Activated CD8-positive, alpha-beta memory T cell treated with anti-CD3 and anti-CD28 coated beads for 36 hours (primary cell): ENCODE results near the gene GSG1L. TPM values are rescaled to one million over a fixed set of nuclear protein-coding genes. Genes with fewer than 3 reads are reported as not detected.

Source experiments
- CTCF ChIA-PET: fragments of 350-600 bp; sonication (Branson Sonifier 250); formaldehyde crosslinking; loops from one replicate; lab custom pipeline; 2021; ENCODE audit warnings: antibody characterized with exemption; lab: Charles Lee
- POLR2A ChIA-PET: fragments of 350-600 bp; sonication (Branson Sonifier 250); formaldehyde crosslinking; loops from one replicate; lab custom pipeline; 2021; ENCODE audit warnings: antibody characterized with exemption; lab: Charles Lee
- total RNA-seq, 2 experiments: library from RNA; stranded (reverse); gene quantifications; one replicate each; pipeline ENCODE4 v1.2.3, GENCODE V29; 2021

GSG1L gene
- total RNA-seq, 2 experiments from 2014 or later: not detected

DNA sequence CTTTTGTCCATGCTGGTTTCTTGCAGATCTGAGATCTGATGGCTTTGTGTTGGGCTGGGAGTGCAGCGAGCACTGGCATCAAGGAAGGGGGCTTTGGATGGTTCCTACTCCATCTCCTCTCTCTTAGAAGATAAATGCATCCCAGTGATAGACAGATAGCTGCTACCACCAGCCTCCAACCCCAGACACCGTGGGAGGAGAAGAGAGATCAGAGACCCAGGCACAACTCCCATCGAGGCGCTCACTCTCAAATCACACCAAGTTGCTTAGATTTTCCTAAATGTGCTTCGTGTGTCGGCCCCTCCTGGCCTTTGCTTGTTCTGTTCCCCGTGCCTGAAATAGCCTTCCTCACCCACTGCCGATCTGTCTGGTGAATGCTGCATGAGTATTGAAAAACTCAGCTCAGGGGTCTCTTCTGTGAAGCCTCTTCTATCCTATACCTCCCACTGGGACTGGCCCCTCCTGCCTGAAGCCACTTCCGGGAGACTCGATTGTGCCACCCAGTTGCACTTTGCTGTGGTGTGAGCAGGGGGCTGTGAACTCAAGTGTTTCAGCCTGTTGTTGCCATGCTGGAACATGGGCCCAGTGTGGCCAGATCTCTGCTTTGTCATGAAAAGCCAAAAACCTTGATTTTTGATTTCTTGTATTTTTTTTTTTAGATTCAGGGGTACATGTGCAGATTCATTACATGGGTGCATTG, 242.7 kb downstream of the GSG1L start:
- POLR2A ChIA-PET: no interaction called here
- CTCF ChIA-PET: no interaction called here

DNA sequence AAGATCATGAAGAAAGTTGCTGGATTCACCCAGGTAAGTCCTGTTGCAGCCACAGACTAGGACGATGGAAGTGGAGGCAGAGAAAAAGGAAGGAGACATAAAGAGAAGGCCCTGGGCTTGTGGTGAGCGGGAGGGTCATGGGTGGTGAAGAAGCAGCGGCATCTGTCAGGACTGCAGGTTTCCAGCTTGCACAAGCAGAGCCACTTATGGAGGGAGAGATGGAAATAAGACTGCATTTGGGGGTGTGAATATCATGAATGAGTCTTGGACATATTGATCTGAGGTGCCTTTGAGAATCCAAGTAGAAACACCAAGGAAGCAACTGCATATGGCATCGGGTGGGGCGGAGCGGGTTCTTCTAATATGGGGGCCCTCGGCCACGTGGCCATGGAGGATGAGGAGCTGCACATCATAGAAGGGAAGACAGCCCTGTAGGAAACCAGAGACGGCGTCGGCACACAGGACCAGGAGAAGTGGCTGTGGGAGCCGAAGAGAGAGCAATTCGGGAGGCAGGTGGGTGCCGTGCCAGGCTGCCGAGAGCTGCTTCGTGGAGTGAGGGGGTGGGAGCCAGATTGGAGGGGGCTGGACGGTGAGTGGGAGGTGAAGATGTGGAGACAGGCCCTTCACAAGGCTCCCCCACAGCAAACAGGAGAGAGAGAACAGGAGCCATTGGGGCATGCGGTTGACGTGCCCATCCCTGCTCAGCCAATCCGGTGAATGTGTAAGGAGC, 243.5 kb downstream of the GSG1L start:
- POLR2A ChIA-PET: no interaction called here
- CTCF ChIA-PET: no interaction called here

DNA sequence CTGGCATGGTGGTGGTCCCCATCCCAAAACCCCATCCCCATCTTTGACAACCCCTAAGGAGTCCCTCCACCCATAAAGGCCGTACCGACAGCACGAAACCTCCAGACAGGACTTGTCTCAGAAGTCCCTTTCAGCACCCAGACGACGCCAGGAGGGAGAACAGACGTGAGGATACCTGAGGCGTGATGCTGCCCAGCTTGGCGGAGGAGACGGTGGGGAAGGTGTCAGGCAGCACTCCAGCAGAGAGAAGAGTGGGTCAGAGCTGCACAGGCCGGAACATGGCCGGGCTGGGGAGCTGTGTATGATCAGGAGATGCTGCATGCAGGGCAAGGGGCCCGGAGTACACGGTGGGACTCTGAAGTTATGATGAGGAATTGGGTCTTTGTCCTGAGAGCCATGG, 244.2 kb downstream of the GSG1L start:
- ChIA-PET CTCF (no interaction called here), POLR2A (no interaction called here)

DNA sequence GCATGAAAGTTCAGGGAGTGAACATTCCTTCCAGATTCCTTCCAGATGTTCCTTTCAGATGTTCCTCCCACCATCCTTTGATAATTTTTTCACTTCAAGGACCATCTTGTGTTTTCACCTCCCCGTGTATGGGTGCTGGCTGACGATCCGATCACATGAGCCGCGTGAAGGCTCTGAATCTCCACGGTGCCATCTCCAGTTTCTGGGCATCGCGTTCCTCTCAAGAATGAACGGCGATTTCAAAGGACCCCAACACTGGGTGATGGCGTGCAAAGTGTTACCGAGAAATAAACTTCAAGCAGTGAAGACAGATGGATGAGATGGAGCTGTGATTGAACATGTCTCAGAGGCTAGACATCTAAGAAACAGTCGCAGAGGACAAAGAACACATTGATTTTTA, 245.3 kb downstream of the GSG1L start:
- ChIA-PET CTCF (no interaction called here), POLR2A (no interaction called here)

DNA sequence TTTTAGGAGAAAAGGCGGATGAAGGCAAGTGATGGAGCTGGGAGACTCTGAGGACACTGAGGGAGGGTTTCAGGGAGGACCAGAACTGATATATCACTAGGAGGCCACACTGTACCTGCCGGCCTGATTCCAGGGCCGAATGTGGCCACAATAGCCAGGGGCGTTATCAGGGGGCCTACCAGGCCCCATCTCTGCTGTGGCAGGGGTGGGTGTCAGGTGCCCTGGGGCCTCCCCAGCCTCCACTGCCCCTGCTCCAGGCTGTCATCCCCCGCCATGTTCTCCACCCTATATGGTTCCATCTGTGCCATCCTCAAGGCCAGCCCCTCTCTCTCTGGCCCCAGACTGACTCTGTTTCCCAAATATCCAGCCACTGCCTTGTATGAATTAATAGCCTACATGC, 246.5 kb downstream of the GSG1L start:
- CTCF ChIA-PET: no interaction called here
- POLR2A ChIA-PET: no interaction called here

DNA sequence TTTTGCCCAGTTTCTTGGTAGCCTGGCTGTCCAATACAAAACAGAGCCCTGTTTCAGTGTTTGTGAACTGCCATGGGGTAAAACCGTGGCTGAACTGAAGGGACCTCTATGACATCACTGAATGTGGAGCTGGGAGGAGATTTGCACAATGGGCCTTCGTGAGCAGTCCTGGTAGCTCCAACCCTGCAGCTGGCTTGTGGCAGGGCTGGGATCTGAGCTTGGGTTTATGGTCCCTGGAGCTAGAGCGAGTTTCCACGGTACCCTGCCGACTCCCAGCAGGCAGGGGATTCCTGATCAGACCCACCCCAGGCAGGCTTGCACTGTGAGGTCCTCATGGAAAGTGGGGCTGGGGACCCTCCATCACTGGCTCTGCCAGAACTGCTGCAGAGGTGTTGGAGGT, 247.0 kb downstream of the GSG1L start:
- POLR2A ChIA-PET: no interaction called here
- CTCF ChIA-PET: no interaction called here

DNA sequence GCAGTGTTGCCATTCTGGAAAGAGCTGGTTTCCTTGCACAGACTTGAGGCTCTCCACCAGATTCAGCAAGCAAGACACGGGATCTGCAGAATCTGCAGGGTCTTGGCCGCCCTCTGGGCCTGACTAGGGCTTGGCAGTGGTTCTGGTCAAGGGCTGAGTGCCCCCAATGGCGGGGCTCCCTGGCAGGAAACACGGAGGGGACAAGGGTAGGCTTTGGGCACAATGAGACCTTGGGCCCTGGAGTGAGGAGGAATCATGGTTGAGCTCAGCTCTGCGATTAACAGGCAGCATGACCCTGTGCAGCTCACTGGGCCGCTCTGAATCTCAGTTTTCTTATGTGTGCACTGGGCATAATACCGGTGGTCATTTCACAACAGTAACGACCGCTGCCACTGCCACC, 249.9 kb downstream of the GSG1L start:
- POLR2A ChIA-PET: no interaction called here
- CTCF ChIA-PET: no interaction called here

DNA sequence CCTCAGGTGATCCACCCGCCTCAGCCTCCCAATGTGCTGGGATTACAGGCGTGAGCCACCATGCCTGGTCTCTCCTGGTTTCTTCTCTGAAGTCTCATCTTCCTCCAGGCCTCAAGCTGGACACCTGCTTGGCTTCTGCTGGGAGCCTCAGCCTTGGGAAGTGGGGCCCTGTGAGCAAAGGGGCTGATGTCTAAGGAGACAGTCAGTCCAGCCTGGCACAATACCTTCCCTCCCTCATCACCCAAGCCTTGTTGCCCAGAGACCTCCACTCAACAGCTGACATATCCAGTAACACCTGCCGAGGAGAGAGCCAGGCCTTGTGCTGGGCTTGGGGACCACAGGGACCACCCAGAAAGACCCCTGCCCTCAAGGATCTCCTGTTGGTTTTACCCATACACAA, 251.6 kb downstream of the GSG1L start:
- CTCF ChIA-PET: no interaction called here
- POLR2A ChIA-PET: no interaction called here

DNA sequence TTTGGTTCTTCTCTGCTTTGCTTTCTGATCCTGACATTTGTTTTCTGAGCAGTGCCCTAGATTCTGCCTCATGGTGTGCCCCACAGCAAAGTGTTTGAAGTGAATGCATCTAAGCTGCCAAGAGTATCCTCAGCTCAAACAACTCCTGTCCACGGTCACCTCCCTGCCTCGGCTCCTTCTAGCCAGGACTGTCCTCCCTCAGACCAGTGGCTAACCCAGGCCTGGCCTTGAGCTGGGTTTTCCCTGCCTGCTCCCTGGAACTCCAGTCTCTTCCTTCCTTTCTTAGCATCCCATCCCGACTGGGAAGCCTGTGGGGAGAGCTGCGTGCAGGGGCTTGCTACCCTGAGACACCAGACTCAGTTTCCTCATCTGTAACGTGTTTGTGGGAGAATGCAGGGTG, 256.5 kb downstream of the GSG1L start:
- CTCF ChIA-PET: no interaction called here
- POLR2A ChIA-PET: no interaction called here

DNA sequence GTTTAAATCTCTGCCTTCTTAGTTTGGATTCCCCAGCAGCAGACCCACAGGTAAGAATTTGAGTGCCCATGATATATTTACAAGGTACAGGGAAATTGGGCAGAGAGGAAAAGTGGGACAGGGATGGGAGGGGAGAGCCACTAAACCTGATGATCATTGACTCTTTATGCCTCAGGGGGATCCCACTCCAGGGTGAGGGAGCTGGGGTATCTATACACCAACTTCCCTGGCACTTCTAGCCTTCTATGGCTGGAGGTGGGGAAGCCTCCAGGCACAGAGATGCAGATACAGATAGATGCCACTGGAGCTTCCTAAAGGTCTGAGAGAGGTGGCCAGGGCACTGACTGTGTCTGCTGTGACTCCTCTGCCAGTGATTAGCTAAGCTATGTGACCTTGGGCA, 257.1 kb downstream of the GSG1L start:
- CTCF ChIA-PET: no interaction called here
- POLR2A ChIA-PET: no interaction called here

DNA sequence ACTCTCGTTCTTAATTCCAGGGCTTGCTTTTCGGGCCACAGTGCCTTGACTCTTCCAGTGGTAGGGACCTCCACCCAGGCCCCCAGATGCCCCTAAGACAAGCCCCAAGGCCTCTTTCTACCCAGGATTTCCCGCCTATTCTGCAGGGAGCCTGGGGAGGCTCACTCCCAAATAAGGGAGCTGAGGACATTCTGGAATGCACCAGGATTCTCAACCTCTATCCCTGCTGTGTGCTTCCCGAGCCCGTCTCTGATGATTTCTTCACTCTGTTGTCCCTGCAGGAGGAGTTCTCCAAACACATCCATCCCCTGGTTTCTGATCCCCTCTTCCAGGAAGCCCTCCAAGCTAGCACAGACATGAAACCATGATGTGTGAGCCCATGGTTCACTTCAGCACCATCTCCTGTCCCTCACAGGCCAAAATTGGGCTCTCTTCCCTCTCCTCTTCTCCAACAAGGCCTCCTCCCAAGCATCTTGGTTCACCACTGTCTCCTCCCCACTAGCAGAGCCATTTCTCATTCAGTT, 257.6 kb downstream of the GSG1L start:
- ChIA-PET CTCF (no interaction called here), POLR2A (no interaction called here)

DNA sequence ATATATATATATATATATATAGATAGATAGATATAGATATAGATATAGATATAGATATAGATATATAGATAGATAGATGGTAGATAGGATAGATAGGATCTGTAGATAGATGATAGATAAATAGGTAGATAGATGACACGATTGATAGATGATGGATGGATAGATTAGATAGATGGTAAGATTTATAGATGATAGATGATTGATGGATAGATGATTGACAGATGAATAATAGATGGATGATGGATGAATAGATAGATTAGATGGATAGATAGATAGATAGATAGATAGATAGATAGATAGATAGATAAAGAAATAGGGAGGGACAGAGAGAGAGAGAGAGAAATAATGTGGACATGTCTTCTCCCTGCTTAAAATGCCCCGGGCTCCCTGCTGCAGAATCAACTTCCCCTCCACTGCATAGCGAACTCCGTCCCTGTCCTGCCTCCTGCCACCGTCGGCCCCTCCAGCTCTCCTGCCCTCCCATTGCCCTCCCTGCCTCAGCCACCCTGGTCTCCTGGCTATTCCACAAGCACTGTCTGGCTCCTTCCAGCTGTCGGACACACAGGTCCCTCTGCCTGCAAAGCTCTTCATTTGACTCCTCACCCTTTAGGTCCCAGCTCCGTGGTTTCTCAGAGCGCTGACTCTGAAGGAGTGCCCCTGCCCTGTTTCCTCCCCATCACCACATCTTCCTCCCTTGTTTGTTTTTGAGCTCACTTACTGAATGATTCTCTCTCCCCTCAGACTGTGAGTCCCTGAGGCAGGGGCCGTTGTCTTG, 259.6 kb downstream of the GSG1L start:
- CTCF ChIA-PET: no interaction called here
- POLR2A ChIA-PET: no interaction called here

DNA sequence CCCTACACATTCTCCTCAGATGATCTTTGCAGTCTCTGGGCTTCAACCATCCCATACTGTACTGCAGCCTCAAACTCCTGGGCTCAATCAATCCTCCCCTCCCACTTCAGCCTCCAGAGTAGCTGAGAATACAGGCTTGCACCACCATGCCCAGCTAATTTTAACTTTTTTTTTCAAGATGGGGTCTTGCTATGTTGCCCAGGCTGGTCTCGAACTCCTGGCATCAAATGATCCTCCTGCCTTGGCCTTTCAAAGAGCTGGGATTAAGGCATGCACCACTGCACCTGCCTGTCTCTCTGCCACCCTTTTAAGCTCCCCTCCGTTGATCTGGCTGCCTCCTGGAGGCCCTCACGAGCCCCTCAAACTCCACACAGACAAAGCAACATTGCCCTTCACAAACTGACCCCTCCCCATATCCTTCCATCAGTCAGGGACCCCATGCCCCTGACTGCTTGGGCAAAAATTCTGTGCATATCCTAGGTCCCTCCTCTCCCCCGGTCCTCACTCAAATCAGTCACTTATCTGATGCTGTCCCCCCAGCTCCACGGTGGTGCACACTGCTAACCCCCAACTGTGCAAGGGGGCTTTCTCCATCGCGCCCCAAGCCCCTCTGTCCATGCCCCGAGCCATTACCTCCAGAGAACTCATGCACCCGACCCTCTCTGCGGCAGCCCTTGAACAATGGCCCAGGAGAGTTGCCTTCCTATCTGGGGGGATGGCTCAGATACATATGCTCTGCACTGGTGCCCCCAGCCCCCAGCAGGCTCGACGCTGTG, 260.7 kb downstream of the GSG1L start:
- CTCF ChIA-PET: no interaction called here
- POLR2A ChIA-PET: no interaction called here

DNA sequence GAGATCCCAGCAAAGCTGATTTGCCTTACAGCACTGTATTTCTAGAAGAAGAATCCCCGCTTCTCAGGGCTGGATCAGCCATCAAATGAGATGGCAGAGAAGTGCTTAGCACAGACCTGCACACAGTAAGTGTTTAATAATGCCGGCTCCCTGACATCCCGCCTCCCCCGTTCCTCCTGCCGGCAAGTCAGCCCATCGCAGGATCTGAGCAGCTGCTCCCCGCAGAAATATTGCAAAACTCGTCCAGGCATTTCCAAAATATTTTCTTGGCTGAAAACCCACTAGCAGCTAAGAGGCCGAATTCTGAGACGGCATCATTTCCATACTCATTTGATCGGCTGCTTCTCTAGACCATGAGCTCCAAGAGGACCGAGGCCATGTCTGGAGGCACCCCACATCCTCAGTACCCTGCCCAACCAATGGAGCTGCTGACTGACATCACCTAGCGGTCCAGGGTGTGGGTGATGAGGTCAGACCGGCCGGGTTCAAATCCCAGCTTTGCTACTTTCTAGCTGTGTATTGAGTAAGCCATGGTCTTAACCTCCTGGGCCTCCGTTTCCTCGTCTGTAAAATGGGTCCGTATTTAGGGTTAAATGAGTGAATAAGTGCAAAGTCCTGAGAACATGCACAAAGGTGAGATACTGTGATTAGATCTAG, 262.1 kb downstream of the GSG1L start:
- ChIA-PET POLR2A (no interaction called here), CTCF (interaction anchor here (0.6 kb wide), 1 partner anchor 38 kb away, joined by 3 read pairs; no protein-coding TSS in a partner anchor)

DNA sequence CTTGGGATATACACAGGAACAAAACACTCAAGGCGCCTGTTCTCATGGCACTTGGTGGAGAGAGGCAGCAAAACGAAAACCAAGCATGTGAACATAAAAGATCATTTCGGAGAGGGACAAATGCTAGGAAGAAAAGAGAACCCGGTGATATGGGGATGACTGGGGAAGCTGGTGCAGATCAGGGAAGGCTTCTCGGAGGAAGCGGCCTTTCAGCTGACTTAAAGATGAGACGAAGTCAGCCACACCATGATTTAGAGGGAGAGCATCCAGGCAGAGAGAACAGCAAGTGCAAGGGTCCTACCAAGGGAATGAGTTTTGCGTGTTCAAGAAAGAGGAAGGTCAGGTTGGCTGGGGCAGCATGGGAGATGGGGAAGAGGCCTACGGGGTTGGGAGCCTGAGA, 262.7 kb downstream of the GSG1L start:
- CTCF ChIA-PET: no interaction called here
- POLR2A ChIA-PET: no interaction called here

DNA sequence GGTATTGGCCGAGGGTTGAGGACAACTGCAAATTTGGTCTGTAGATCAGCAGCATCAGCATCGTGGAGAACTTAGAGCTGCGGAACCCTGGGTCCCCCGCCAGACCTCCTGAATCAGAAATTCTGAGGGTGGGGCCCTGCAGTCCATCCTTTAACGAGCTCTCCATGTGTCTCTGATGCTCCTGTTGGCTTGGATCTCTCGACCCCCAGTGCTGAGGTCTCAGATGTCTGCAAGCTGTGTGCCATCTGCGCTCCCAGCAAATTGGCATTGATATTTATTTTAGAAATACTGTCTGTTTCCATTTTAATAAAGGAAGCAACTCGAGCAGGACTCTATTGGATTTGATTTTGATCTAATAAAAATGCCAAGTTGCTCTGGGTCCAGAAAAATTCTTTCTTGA, 263.6 kb downstream of the GSG1L start:
- POLR2A ChIA-PET: no interaction called here
- CTCF ChIA-PET: no interaction called here

DNA sequence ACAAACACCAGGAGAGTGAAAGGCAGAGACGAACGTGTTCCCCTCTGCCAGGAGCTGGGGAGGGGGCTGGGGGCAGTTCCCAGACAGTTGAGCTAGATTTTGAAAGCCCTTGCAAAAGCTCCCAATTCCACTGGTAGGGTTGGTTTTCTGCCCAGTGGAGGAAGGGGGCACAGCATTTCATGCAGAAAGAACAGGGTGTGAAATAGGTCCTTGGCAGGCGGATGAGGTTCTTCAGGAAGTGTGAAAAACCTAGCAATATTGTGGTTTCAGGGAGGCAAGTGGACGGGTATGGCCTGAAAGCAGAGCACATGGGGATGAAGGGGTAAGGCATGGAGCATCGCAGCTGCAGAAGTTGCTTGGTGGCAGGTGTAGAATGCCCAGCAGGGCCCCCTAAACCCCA, 265.3 kb downstream of the GSG1L start:
- ChIA-PET CTCF (no interaction called here), POLR2A (no interaction called here)

DNA sequence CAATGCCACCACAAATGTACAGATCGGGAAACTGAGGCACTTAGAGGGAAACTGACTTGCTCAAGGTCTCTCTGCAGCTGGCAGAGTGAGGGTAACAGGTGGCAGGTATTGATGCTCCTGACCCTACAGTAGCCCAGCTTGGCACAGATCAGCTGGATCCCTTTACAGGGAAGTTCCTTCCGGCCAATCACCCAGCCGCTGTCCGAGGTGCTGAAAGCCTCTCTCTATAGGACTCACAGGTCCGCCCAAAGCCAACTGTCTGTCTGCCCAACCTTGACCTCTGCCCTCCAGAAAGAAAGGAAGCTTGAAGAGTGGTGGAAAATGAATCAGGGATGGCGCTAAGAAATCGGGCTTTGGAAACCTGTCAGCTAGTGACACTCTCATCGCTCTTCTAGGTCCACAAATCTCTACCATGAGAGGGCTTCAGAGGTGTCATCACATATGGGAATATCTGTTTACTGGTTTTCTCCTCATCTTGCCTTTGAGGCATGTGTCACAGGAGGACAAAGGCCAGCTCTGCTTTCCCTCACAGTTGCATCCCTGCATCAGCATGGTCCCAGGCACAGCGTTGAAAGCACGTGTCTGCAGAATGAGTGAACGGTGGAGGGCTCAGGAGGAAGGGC, 267.4 kb downstream of the GSG1L start:
- ChIA-PET CTCF (no interaction called here), POLR2A (no interaction called here)

DNA sequence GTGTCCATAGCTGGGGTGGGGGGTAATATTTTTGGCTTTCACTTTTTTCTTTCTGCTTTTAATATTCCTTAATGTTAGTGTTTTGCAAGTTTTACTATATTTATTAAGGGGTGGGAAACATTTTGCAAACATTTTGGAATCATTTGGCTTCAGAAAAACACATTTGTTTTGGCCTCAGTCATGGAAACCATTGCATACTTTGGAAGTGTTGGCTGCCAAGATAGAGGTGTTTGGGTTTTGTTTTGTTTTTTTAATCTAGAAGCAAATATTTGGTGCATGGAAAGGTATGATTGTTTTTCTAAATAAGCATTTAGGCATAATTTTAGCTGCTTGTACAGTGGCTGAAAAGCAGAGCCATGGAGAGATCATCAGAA, 270.3 kb downstream of the GSG1L start:
- POLR2A ChIA-PET: no interaction called here
- CTCF ChIA-PET: no interaction called here
